Measurements from ENCODE around the gene MKLN1.

GRCh38 chr7:131529179-131529578, 201.5 kb downstream of the MKLN1 start:
- TF ChIP-seq CTCF (IDR thresholded peaks at IDR 0.05; ENCODE audit: low read depth, low read length, missing input control) (no peak), TAF1 (conservative IDR thresholded peaks at IDR 0.05) (no peak), FOXA1 (IDR thresholded peaks at IDR 0.05) (no peak)
- TF ChIP-seq, protein P1, sequence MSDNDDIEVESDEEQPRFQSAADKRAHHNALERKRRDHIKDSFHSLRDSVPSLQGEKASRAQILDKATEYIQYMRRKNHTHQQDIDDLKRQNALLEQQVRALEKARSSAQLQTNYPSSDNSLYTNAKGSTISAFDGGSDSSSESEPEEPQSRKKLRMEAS (IDR thresholded peaks at IDR 0.05) = no peak
